Stomach smooth muscle (tissue), 2 donors: ENCODE results near the gene EMILIN2.
"Not testable (repeated sequence)": the region's sequence is repeated elsewhere in the genome, so short reads cannot be mapped to it uniquely, and the experiment has no call there.

Experiments used
- H3K27ac ChIP-seq: one replicate; pipeline ENCODE4 v1.7.0; 2013; ENCODE audit warnings: mild to moderate bottlenecking, low read length, inconsistent platforms
- H3K27me3 ChIP-seq, 2 donors: one replicate each; pipeline ENCODE4 v1.7.0; 2013; ENCODE audit warnings: low read length in 2 of 2; ENCODE audit not compliant: insufficient read depth in 2 of 2, control insufficient read depth in 1 of 2
- H3K36me3 ChIP-seq, 2 donors: one replicate each; pipeline ENCODE4 v1.7.0; 2013; ENCODE audit warnings: low read length in 2 of 2; ENCODE audit not compliant: control insufficient read depth in 2 of 2, insufficient read depth in 2 of 2
- H3K4me1 ChIP-seq: one replicate; pipeline ENCODE4 v1.7.0; 2013; ENCODE audit warnings: low read length; ENCODE audit not compliant: control insufficient read depth, insufficient read depth
- H3K4me3 ChIP-seq, 2 donors: one replicate each; pipeline ENCODE4 v1.7.0; 2013; ENCODE audit warnings: low read length in 2 of 2
- H3K9ac ChIP-seq, 2 donors: one replicate each; pipeline ENCODE4 v1.7.0; 2013; ENCODE audit warnings: low read length in 2 of 2, mild to moderate bottlenecking in 1 of 2
- H3K9me3 ChIP-seq, 2 donors: one replicate each; pipeline ENCODE4 v1.7.0; 2013; ENCODE audit warnings: low read length in 2 of 2; ENCODE audit not compliant: control insufficient read depth in 2 of 2
- donor health status: healthy.
- donor health status: Pancreatic carcinoma.

EMILIN2 gene

DNA sequence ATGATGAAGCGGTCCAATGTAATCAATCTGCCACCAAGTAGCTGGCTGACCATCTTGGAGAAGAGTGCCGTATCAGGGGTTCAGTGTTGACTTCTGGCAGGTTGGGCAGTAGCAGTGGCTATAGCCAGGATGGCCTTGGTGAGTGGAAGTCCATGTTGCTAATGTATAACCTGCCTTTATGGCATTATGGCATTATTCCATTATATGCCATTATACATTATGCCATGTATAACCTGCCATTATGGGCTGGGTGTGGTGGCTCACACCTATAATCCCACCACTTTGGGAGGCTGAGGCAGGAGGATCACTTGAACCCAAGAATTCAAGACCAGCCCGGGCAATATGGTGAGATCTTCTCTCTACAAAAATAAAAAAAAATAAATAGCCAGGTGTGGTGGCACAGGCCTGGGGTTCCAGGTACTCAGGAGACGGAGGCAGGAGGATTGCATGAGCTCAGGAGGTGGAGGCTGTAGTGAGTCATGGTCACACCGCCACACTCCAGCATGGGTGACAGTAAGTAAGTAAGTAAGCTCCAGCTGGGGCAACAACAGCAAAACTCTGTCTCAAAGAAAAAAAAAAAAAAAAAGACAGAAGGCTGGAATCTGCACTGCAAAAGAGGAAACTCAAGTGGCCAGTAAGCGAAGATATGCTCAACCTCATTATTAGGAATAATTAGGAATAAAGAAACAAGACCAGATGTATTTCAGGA lies 24.4 kb upstream of the EMILIN2 start:
- H3K9ac ChIP-seq: no peak overlapping the region
- H3K9me3 ChIP-seq: no peaks in the 10 kb centered on the region
- H3K36me3 ChIP-seq: no peaks in the 10 kb centered on the region

DNA sequence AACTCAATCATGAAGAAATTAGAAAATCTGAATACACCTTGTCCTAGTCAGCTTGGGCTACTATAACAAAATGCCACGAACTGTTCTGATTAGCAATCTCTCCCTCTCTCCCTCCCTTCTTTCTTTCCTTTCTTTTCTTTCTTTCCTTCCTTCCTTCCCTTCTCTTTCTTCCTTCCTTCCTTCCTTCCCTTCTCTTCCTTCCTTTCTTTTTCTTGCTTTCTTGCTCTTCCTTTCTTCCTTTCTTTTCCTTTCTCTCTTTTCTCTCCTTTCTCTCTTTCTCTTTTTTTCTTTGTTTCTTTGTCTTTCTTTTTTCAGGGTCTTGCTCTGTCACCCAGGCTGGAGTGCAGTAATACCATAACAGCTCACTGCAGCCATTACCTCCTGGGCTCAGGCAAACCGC lies 23.6 kb upstream of the EMILIN2 start:
- Histone ChIP-seq H3K9ac (no peak overlapping the region), H3K36me3 (no peaks in the 10 kb centered on the region), H3K9me3 (no peaks in the 10 kb centered on the region), H3K27ac (no peak overlapping the region), H3K27me3 (no peaks in the 10 kb centered on the region), H3K4me1 (no peaks in the 10 kb centered on the region), H3K4me3 (no peak overlapping the region)

More for the DNA sequence above, 24.4 kb upstream of the EMILIN2 start:
- no peaks in the 10 kb centered on the region for H3K27me3 ChIP-seq
- no peaks in the 10 kb centered on the region for H3K4me1 ChIP-seq
- H3K27ac ChIP-seq: no peak overlapping the region
- no peak overlapping the region for H3K4me3 ChIP-seq

GRCh38 chr18:2823966-2824365 lies 22.8 kb upstream of the EMILIN2 start:
- no peaks in the 10 kb centered on the region for H3K4me1 ChIP-seq
- no peak overlapping the region for H3K4me3 ChIP-seq
- H3K36me3 ChIP-seq: no peaks in the 10 kb centered on the region
- H3K27me3 ChIP-seq: no peaks in the 10 kb centered on the region
- no peaks in the 10 kb centered on the region for H3K9me3 ChIP-seq
- H3K27ac ChIP-seq: no peak overlapping the region
- no peak overlapping the region for H3K9ac ChIP-seq

- H3K9me3 ChIP-seq: no peaks in the 10 kb centered on the region
- H3K9ac ChIP-seq: no peak overlapping the region
- H3K27me3 ChIP-seq: no peaks in the 10 kb centered on the region
- no peaks in the 10 kb centered on the region for H3K36me3 ChIP-seq
- H3K4me3 ChIP-seq: no peak overlapping the region
- H3K4me1 ChIP-seq: no peaks in the 10 kb centered on the region
- H3K27ac ChIP-seq: no peak overlapping the region
These were observed 21.9 kb upstream of the EMILIN2 start for GRCh38 chr18:2824865-2825264.

DNA sequence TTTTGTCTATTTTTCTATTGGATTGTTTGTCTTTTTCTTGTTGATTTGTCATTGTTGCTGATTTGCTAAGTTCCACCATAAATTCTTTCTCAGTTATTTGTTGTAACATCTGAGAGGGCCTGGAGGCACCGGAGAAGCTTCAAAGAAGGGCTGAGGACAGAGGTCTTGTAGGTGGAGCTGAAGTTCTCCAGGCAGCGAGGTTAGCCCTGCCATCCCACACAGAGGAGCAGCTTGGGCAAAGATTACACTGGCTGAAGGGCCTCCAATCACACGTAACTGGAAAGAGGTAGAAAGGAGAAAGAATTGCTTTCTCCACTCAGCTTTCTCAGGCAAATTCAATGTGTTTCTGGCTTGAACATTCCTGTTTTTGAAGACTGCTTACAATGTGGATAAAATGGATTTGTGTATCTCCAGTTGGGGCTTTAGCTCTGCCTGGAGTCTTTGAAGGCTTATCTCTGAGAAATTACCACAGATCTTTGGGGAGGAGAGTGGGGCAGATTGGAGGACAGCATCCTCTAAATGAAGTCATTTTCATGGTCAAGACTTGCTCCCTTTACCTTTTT lies 21.1 kb upstream of the EMILIN2 start:
- H3K9ac ChIP-seq: no peak overlapping the region
- no peaks in the 10 kb centered on the region for H3K9me3 ChIP-seq
- H3K27ac ChIP-seq: no peak overlapping the region
- no peak overlapping the region for H3K4me3 ChIP-seq
- H3K4me1 ChIP-seq: no peaks in the 10 kb centered on the region
- no peaks in the 10 kb centered on the region for H3K36me3 ChIP-seq
- no peaks in the 10 kb centered on the region for H3K27me3 ChIP-seq

DNA sequence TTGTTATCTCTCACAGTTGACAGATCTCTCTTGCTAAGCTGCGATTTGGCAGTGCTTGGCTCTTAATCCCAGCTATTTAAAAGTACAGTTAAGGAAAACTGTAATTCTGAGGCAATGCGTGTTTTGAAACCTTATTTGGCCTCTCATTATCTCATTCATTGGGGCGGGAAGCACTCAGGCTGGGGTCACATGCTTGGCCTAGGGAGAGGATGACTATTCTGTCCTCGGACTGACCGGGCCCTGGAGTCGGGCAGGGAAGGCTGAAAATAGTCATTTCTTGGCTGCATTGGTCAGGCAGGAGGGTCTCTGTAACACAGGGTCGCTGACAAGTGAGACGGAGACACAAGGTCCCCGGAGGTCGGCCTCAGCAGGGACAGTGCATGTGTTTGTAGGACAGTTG lies 20.2 kb upstream of the EMILIN2 start:
- Histone ChIP-seq H3K27me3 (no peaks in the 10 kb centered on the region), H3K36me3 (no peaks in the 10 kb centered on the region), H3K9ac (no peak overlapping the region), H3K4me1 (no peaks in the 10 kb centered on the region), H3K9me3 (no peaks in the 10 kb centered on the region), H3K27ac (no peak overlapping the region), H3K4me3 (no peak overlapping the region)

DNA sequence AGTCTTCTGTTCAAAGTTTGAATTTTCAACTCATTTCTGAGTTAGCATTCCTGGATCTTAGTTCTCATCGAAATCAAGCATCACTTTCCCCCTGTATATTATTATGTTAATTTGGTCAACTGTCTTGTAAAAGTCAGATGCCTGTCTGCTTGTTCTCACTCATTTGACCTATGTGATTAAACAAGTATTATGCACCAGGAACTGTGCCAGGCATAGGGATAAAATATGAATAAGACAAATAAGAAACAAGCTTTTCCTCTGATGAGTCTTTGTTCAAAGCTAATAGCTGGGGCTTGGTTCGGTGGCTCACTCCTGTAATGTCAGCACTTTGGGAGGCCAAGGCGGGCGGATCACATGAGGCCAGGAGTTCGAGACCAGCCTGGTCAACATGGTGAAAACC lies 19.7 kb upstream of the EMILIN2 start:
- no peak overlapping the region for H3K9ac ChIP-seq
- no peak overlapping the region for H3K27ac ChIP-seq
- H3K9me3 ChIP-seq: no peaks in the 10 kb centered on the region
- no peaks in the 10 kb centered on the region for H3K27me3 ChIP-seq
- no peaks in the 10 kb centered on the region for H3K4me1 ChIP-seq
- H3K4me3 ChIP-seq: no peak overlapping the region
- no peaks in the 10 kb centered on the region for H3K36me3 ChIP-seq

DNA sequence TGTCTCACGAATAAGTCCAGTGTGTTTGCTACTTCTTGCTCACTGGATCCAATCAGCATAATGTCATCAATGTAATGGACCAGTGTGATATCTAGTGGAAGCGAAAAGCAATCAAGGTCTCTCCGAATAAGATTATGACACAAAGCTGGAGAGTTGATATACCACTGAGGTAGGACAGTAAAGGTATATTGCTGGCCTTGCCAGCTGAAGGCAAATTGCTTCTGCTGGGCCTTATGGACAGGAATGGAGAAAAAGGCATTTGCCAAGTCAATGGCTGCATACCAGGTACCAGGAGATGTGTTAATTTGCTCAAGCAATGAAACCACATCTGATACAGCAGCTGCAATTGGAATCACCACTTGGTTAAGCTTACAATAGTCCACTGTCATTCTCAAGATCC lies 10.7 kb upstream of the EMILIN2 start:
- H3K4me3 ChIP-seq, H3K9me3 ChIP-seq, H3K4me1 ChIP-seq, H3K9ac ChIP-seq, H3K27ac ChIP-seq, H3K36me3 ChIP-seq, H3K27me3 ChIP-seq: not testable (repeated sequence)

DNA sequence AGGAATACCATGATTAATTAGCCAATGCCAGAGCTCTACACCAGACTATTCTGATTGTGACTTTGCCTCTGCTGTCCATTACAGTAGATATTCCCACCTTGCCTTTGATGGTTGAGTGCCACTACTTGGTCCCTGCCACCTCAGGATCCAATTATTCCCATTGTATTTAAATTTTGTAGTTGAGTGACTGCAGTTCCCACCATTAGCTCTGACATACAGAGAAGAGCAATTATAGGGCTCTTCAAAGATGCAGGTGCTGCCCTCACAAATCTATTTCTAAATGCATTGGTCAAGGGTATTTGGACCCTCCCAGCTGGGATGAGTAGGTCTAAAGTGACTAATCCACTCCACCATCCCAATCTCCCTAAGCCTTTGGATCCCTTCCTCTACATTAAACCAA lies 9.5 kb upstream of the EMILIN2 start:
- not testable (repeated sequence) for H3K9me3 ChIP-seq, H3K9ac ChIP-seq, H3K36me3 ChIP-seq, H3K27ac ChIP-seq, H3K4me1 ChIP-seq, H3K27me3 ChIP-seq, H3K4me3 ChIP-seq

- H3K36me3 ChIP-seq: no peaks in the 10 kb centered on the region
- no peaks in the 10 kb centered on the region for H3K4me1 ChIP-seq
- peaks cover 0 to 2% of the 10 kb centered on the region in 2 donors for H3K27me3 ChIP-seq
- no peaks in the 10 kb centered on the region for H3K9me3 ChIP-seq
- no peak overlapping the region for H3K27ac ChIP-seq
- no peak overlapping the region for H3K9ac ChIP-seq
- H3K4me3 ChIP-seq: no peak overlapping the region
These were observed 7.6 kb upstream of the EMILIN2 start for GRCh38 chr18:2839202-2839601.

DNA sequence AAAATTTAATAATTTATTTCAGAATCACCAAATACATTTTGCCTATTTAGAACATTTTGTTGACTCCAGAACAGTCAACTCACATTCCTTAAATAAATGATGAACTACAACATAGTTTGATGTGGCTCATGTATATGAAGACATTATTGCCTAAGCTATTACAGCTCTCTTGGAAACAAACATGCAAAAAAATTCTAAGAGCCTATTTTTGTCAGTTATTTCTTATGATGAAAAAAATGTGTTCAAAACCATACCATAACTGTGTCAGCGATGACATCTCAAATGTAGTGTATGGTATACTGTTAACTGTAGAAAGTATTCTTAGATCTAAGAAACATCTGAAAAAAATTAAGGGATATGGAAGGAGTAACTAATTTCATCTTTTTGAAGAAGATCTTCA lies 6.3 kb upstream of the EMILIN2 start:
- Histone ChIP-seq H3K9ac (no peak overlapping the region), H3K9me3 (no peaks in the 10 kb centered on the region), H3K27me3 (peaks cover 2 to 6% of the 10 kb centered on the region in 2 donors), H3K36me3 (no peaks in the 10 kb centered on the region), H3K4me1 (no peaks in the 10 kb centered on the region), H3K4me3 (no peak overlapping the region), H3K27ac (no peak overlapping the region)
